ENCODE results near the gene TARM1.
A peak's percentile ranks its signal among the peaks of the same experiment; 100 is the strongest.
"Not testable (repeated sequence)": the region's sequence is repeated elsewhere in the genome, so short reads cannot be mapped to it uniquely, and the experiment has no call there.

Gene TARM1

GRCh38 chr19:54081032-54081431 is at the start of gene TARM1:
TSS of gene TARM1 (minus strand) at chr19:54081365. CDS start at chr19:54081340, 25 bp downstream.
- no peak for DNase-seq

GRCh38 chr19:54129617-54129996 is 48.4 kb upstream of the TARM1 start:
- no peak for DNase-seq

GRCh38 chr19:54128796-54129616 is 47.8 kb upstream of the TARM1 start:
- DNase-seq: no peak

GRCh38 chr19:54128441-54128725 is 47.2 kb upstream of the TARM1 start:
- DNase-seq: no peak

GRCh38 chr19:54127688-54128440 is 46.7 kb upstream of the TARM1 start:
- DNase-seq: no peak

- no peak for DNase-seq
Measured at GRCh38 chr19:54125713-54126112, 44.5 kb upstream of the TARM1 start.

GRCh38 chr19:54124393-54124792 is 43.2 kb upstream of the TARM1 start:
- DNase-seq: no peak

GRCh38 chr19:54123682-54124081 is 42.5 kb upstream of the TARM1 start:
- no peak for DNase-seq

- no peak for DNase-seq
Measured at GRCh38 chr19:54121259-54121658, 40.1 kb upstream of the TARM1 start.

- peak; percentile 95 for DNase-seq
Measured at GRCh38 chr19:54115109-54116063, 34.2 kb upstream of the TARM1 start, which contains the start of the genes PRPF31 and TFPT. TSS of gene PRPF31 (plus strand) at chr19:54115754. CDS start at chr19:54118279, 2,525 bp downstream. TSS of gene TFPT (minus strand) at chr19:54115657. CDS start at chr19:54115269, 388 bp downstream.

GRCh38 chr19:54114340-54115108 is 33.4 kb upstream of the TARM1 start:
- DNase-seq: no peak

- DNase-seq: no peak
Measured at GRCh38 chr19:54109651-54110050, 28.5 kb upstream of the TARM1 start.

- no peak for DNase-seq
Measured at GRCh38 chr19:54108496-54108895, 27.3 kb upstream of the TARM1 start.

- DNase-seq: no peak
Measured at GRCh38 chr19:54107876-54108490, 26.8 kb upstream of the TARM1 start.

GRCh38 chr19:54106716-54107115 is 25.6 kb upstream of the TARM1 start:
- no peak for DNase-seq

GRCh38 chr19:54105796-54106195 is 24.6 kb upstream of the TARM1 start:
- DNase-seq: no peak

- no peak for DNase-seq
Measured at GRCh38 chr19:54104998-54105715, 24.0 kb upstream of the TARM1 start.

GRCh38 chr19:54102421-54103169 is 21.4 kb upstream of the TARM1 start, which contains the start of gene NDUFA3:
TSS of gene NDUFA3 (plus strand) at chr19:54102855. CDS start at chr19:54102879, 24 bp downstream.
- DNase-seq: peak; percentile 94

- no peak for DNase-seq
Measured at GRCh38 chr19:54100561-54100960, 19.4 kb upstream of the TARM1 start, which contains the start of gene OSCAR. TSS of gene OSCAR (minus strand) at chr19:54100803. CDS start at chr19:54100792, 11 bp downstream.

- not testable (repeated sequence) for DNase-seq
Measured at GRCh38 chr19:54099903-54100255, 18.7 kb upstream of the TARM1 start.
